GM12878 (cell line): ENCODE data around the gene LRRC8B. TPM values are rescaled to one million over a fixed set of nuclear protein-coding genes. Genes with fewer than 3 reads are reported as not detected.

ENCODE experiments used
- ATAC-seq: fragments of 200-7000 bp; cut with Tn5 transposase; 3 replicates; pipeline ENCODE4 v1.9.1; 2020; ENCODE audit warnings: mild to moderate bottlenecking, moderate library complexity
- BruUV-seq: library from RNA; stranded (reverse); fragments of 400-500 nt; replicated peaks from 2 replicates; lab custom pipeline; 2021; lab: Mats Ljungman, UMichigan
- CTCF ChIA-PET: fragments of 300-600 bp; sonication (Branson Sonifier 250); formaldehyde crosslinking; extraction: SDS; loops from one replicate; lab custom pipeline; 2021; ENCODE audit warnings: inconsistent platforms; lab: Yijun Ruan, JAX
- POLR2A ChIA-PET: fragments of 350-600 bp; formaldehyde crosslinking; extraction: SDS; loops from one replicate; lab custom pipeline; 2021; ENCODE audit warnings: inconsistent platforms; lab: Charles Lee
- RAD21 ChIA-PET: fragments of 300-600 bp; sonication (Branson Sonifier 250); formaldehyde crosslinking; loops from one replicate; lab custom pipeline; 2023; ENCODE audit warnings: antibody characterized with exemption; ENCODE audit not compliant: unreplicated experiment; lab: Charles Lee
- SMC1A ChIA-PET: fragments of 300-600 bp; sonication (Branson Sonifier 250); formaldehyde crosslinking; loops from one replicate; lab custom pipeline; 2023; ENCODE audit not compliant: unreplicated experiment, uncharacterized antibody; lab: Charles Lee
- DNase-seq: peaks from one replicate; pipeline ENCODE4 v3.0.0-alpha.2; 2011; ENCODE audit warnings: low read depth, low spot score
- FAIRE-seq: peaks from 3 replicates; lab custom pipeline; 2011; peaks lifted over from hg19 to GRCh38; lab: Jason Lieb, UNC
- H2AFZ ChIP-seq: 2 replicates; pipeline ENCODE4 v1.6.0; 2011; ENCODE audit warnings: low read depth, low read length, control low read depth; ENCODE audit not compliant: control insufficient read depth
- H3K27ac ChIP-seq: 2 replicates; pipeline ENCODE4 v1.5.1; 2011; ENCODE audit warnings: control low read depth; ENCODE audit not compliant: control insufficient read depth, insufficient read depth
- H3K27me3 ChIP-seq, 2 experiments: replicated peaks in 1 of 2; 2 replicates each; pipeline versions ENCODE4 v1.6.0 to v1.6.1; 2011; ENCODE audit warnings: low read length in 1 of 2; ENCODE audit not compliant: control insufficient read depth in 2 of 2, insufficient read depth in 2 of 2
- H3K36me3 ChIP-seq, 2 experiments: 2 replicates each; pipeline ENCODE4 v1.5.1; 2011; ENCODE audit warnings: low read length in 1 of 2; ENCODE audit not compliant: control insufficient read depth in 2 of 2, insufficient read depth in 2 of 2
- H3K4me1 ChIP-seq: 2 replicates; pipeline ENCODE4 v1.6.1; 2011; ENCODE audit warnings: mild to moderate bottlenecking, low read length, moderate library complexity, mixed read lengths; ENCODE audit not compliant: control insufficient read depth, insufficient read depth
- H3K4me2 ChIP-seq: 2 replicates; pipeline ENCODE4 v1.6.0; 2011; ENCODE audit warnings: control low read depth; ENCODE audit not compliant: control insufficient read depth, insufficient read depth
- H3K4me3 ChIP-seq: fragments of 200-600 bp; sonication (generic); 2 replicates; pipeline ENCODE4 v1.5.1; 2016
- H3K79me2 ChIP-seq: 2 replicates; pipeline ENCODE4 v1.6.0; 2011; ENCODE audit warnings: low read length; ENCODE audit not compliant: control insufficient read depth, insufficient read depth
- H3K9ac ChIP-seq: 2 replicates; pipeline ENCODE4 v1.8.0; 2011; ENCODE audit warnings: low read length, control low read depth, mixed read lengths; ENCODE audit not compliant: control insufficient read depth, insufficient read depth
- H3K9me3 ChIP-seq: replicated peaks from 3 replicates; pipeline ENCODE4 v1.5.1; 2011; ENCODE audit warnings: mild to moderate bottlenecking, low read length; ENCODE audit not compliant: control insufficient read depth, insufficient read depth
- H4K20me1 ChIP-seq: 2 replicates; pipeline ENCODE4 v1.6.0; 2011; ENCODE audit not compliant: control insufficient read depth, insufficient read depth
- ASH2L ChIP-seq: fragments of 300-600, 200-600 bp; sonication (generic); IDR thresholded peaks from 2 replicates; pipeline ENCODE4 v1.6.1; 2017; ENCODE audit warnings: low read depth, mild to moderate bottlenecking, borderline replicate concordance
- CHD4 ChIP-seq: fragments of 200-600 bp; sonication (generic); IDR thresholded peaks from 2 replicates; pipeline ENCODE4 v1.6.1; 2016; ENCODE audit warnings: mild to moderate bottlenecking
- EGR1 ChIP-seq, 2 experiments: IDR thresholded peaks; 1 replicate in 1 of 2; 2 replicates in 1 of 2; pipeline ENCODE4 v1.6.1; 2011 to 2012; ENCODE audit warnings: low read depth in 2 of 2, low read length in 2 of 2, borderline replicate concordance in 1 of 2, mild to moderate bottlenecking in 1 of 2, moderate library complexity in 1 of 2
- NBN ChIP-seq: fragments of 450-650 bp; IDR thresholded peaks from 2 replicates; pipeline ENCODE4 v1.6.1; 2016
- PAX5 ChIP-seq: IDR thresholded peaks from 2 replicates; pipeline ENCODE4 v1.6.1; 2011; ENCODE audit warnings: low read depth, low read length, borderline replicate concordance
- POLR2A ChIP-seq: IDR thresholded peaks from 2 replicates; pipeline ENCODE4 v1.6.1; 2011; ENCODE audit warnings: low read depth, mild to moderate bottlenecking, low read length
- RCOR1 ChIP-seq: conservative IDR thresholded peaks from 2 replicates; pipeline ENCODE4 v1.6.1; 2012; ENCODE audit warnings: low read depth, low read length, improper control_type of control experiment
- SREBF1 ChIP-seq: IDR thresholded peaks from 2 replicates; pipeline ENCODE4 v1.6.1; 2012; ENCODE audit warnings: mild to moderate bottlenecking, low read length
- STAT3 ChIP-seq: IDR thresholded peaks from 2 replicates; pipeline ENCODE4 v1.6.1; 2011; ENCODE audit warnings: low read depth, low read length, improper control_type of control experiment
- YY1 ChIP-seq: IDR thresholded peaks from 2 replicates; pipeline ENCODE4 v1.6.1; 2011; ENCODE audit warnings: low read depth, mild to moderate bottlenecking, low read length
- ZBTB4 ChIP-seq: fragments of 450-650 bp; formaldehyde crosslinking; IDR thresholded peaks from 2 replicates; pipeline ENCODE4 v1.4.0; 2022; ENCODE audit warnings: mild to moderate bottlenecking, moderate library complexity
- ZBTB40 ChIP-seq: fragments of 450-650 bp; IDR thresholded peaks from 2 replicates; pipeline ENCODE4 v1.6.1; 2016; ENCODE audit warnings: mild to moderate bottlenecking, moderate library complexity, borderline replicate concordance
- ZNF207 ChIP-seq: fragments of 450-650 bp; IDR thresholded peaks from 2 replicates; pipeline ENCODE4 v1.6.1; 2014; ENCODE audit warnings: antibody characterized with exemption, mild to moderate bottlenecking, borderline replicate concordance
- ZNF384 ChIP-seq: IDR thresholded peaks from 2 replicates; pipeline ENCODE4 v1.6.1; 2012; ENCODE audit warnings: low read depth, mild to moderate bottlenecking, low read length, improper control_type of control experiment, borderline replicate concordance
- WGBS: methylation state at CpG from one replicate; pipeline ENCODE4 v1.1.6; 2016; ENCODE audit warnings: low lambda C conversion rate; ENCODE audit not compliant: insufficient replicate concordance, insufficient coverage; ENCODE audit errors: missing lambda C conversion rate; 5-methylcytosine and 5-hydroxymethylcytosine counted together
- in situ Hi-C: fragments of 300-500 bp; cut with MboI; formaldehyde crosslinking; loops from 9 replicates; pipeline ENCODE4 v1.14.3; 2018; ENCODE audit warnings: mixed read lengths
- intact Hi-C: fragments of 100-400 bp; cut with micrococcal nuclease; formaldehyde crosslinking; loops from one replicate; pipeline ENCODE4 v1.14.2; 2022; ENCODE audit not compliant: unreplicated experiment
- polyA plus RNA-seq, 11 experiments: library from polyadenylated mRNA; depleted of rRNA in 4 of 11; unstranded in 6 of 11; stranded (reverse) in 5 of 11; fragments of >200 nt; fragmentation: Nextera tagmentation in 4 of 11; fragmentation: Illumina TruSeq in 1 of 11; extraction: Ambion mirVana in 4 of 11; extraction: Trizol in 1 of 11; gene quantifications; 1 replicate in 1 of 11; 2 replicates in 10 of 11; pipeline versions ENCODE4 v1.2.1 to v1.2.3, GENCODE V29; 2011 to 2016; ENCODE audit warnings: inconsistent platforms in 2 of 11, missing spikeins in 2 of 11, low read depth in 1 of 11
- total RNA-seq, 4 experiments: library from RNA; depleted of rRNA in 3 of 4; stranded (reverse); fragments of >200 nt in 3 of 4; fragmentation: Illumina TruSeq in 1 of 4; extraction: Trizol in 1 of 4; gene quantifications; 2 replicates each; pipeline versions ENCODE4 v1.2.1 to v1.2.3, GENCODE V29; 2013 to 2021
- TF ChIP-seq, protein P1 (sequence below): IDR thresholded peaks from 2 replicates; pipeline ENCODE4 v1.6.1; 2012; ENCODE audit warnings: low read depth, low read length, improper control_type of control experiment

The LRRC8B gene
- total and polyA plus RNA-seq, 10 of the 15 experiments (the other 5 are each of a cell fraction or from before 2014, with no cell fraction given), result 1.3 to 9.2 (median 5.4) TPM

GRCh38 chr1:89633248-89633799, 108.7 kb downstream of the LRRC8B start:
- Histone ChIP-seq H3K36me3 (no peaks in the 10 kb centered on the region), H3K9me3 (no peaks in the 10 kb centered on the region), H3K9ac (peak overlapping the region; percentile 81), H3K27me3 (no peaks in the 10 kb centered on the region; a peak in 1 of 4 replicates), H3K4me1 (peaks cover 12% of the 10 kb centered on the region), H3K79me2 (peaks cover 38% of the 10 kb centered on the region), H3K4me2 (peak overlapping the region; percentile 97), H2AFZ (peak overlapping the region; percentile 91), H4K20me1 (no peaks in the 10 kb centered on the region), H3K27ac (peak overlapping the region; percentile 76), H3K4me3 (peak overlapping the region; percentile 88)
- CTCF ChIA-PET, result interaction anchor here (0.6 to 19.0 kb wide), 11 partner anchors 8 to 129 kb away, joined by 3 to 369 read pairs (median 5); no protein-coding TSS in a partner anchor
- WGBS, result 2% methylated on average over 35 of the region's 57 CpGs
- peak; percentile 69 for ATAC-seq
- SMC1A ChIA-PET, result interaction anchor here (0.7 to 20.4 kb wide), 10 partner anchors 11 to 147 kb away, joined by 3 to 391 read pairs (median 22); no protein-coding TSS in a partner anchor
- POLR2A ChIA-PET, result interaction anchor here (0.7 to 4.0 kb wide), 3 partner anchors 25 to 130 kb away, joined by 3 to 13 read pairs (median 10); no protein-coding TSS in a partner anchor
- no TSS peak for BruUV-seq
- intact Hi-C loops (loop anchor here (5.0 to 10.0 kb wide), 2 partner anchors 39 to 361 kb away; partner anchors contain the start of gene ZNF326), in situ Hi-C loops (loop anchor here (25.0 kb wide), 1 partner anchor 354 kb away; the partner anchor contains the start of gene ZNF326)
- no peak for DNase-seq
- RAD21 ChIA-PET, result interaction anchor here (0.7 to 12.5 kb wide), 12 partner anchors 16 to 649 kb away, joined by 3 to 302 read pairs (median 20); no protein-coding TSS in a partner anchor
- no peak for FAIRE-seq
- TF ChIP-seq ZBTB40 (no peak), ASH2L (0 out of 2 replicates have a peak, but pooled peaks have one; percentile 41), STAT3 (no peak), RCOR1 (no peak), SREBF1 (no peak), ZBTB4 (CRISPR knock-in tag) (no peak), ZNF384 (no peak), POLR2A (peak; percentile 48; the same call in 1 of the 2 replicates), EGR1 (IDR thresholded peaks at IDR 0.05; ENCODE audit: borderline replicate concordance in 1 of 2, low read depth in 2 of 2, low read length in 2 of 2) (peak in 1 of 2 experiments; percentile 39; a peak in 1 of 3 replicates), NBN (no peak; the same call in 1 of the 2 replicates), CHD4 (no peak), PAX5 (peak; percentile 72; the same call in 1 of the 2 replicates), ZNF207 (peak; percentile 48; the same call in 1 of the 2 replicates), YY1 (0 out of 2 replicates have a peak, but pooled peaks have one; percentile 18)
- TF ChIP-seq, protein P1, sequence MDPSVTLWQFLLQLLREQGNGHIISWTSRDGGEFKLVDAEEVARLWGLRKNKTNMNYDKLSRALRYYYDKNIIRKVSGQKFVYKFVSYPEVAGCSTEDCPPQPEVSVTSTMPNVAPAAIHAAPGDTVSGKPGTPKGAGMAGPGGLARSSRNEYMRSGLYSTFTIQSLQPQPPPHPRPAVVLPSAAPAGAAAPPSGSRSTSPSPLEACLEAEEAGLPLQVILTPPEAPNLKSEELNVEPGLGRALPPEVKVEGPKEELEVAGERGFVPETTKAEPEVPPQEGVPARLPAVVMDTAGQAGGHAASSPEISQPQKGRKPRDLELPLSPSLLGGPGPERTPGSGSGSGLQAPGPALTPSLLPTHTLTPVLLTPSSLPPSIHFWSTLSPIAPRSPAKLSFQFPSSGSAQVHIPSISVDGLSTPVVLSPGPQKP, result no peak
